Activated naive CD8-positive, alpha-beta T cell treated with anti-CD3 and anti-CD28 coated beads for 36 hours (primary cell): Measurements from ENCODE around the gene NTN1. TPM values are rescaled to one million over a fixed set of nuclear protein-coding genes. Genes with fewer than 3 reads are reported as not detected.

Experiments used
- DNase-seq: peaks from one replicate; pipeline ENCODE4 v3.0.0; 2021
- H3K27ac Mint-ChIP-seq: one replicate; pipeline ENCODE4 v1.8.0; 2022; ENCODE audit warnings: mild to moderate bottlenecking, moderate library complexity, mixed read lengths
- H3K27me3 Mint-ChIP-seq: one replicate; pipeline ENCODE4 v1.8.0; 2022; ENCODE audit warnings: mild to moderate bottlenecking, mixed read lengths
- H3K36me3 Mint-ChIP-seq: one replicate; pipeline ENCODE4 v1.8.0; 2021; ENCODE audit warnings: mild to moderate bottlenecking, mixed read lengths
- H3K4me1 Mint-ChIP-seq: one replicate; pipeline ENCODE4 v1.8.0; 2021; ENCODE audit warnings: mixed read lengths
- H3K4me3 Mint-ChIP-seq: one replicate; pipeline ENCODE4 v1.8.0; 2022; ENCODE audit warnings: mild to moderate bottlenecking, moderate library complexity, mixed read lengths
- H3K9me3 Mint-ChIP-seq: one replicate; pipeline ENCODE4 v1.8.0; 2022; ENCODE audit warnings: mixed read lengths
- total RNA-seq, 2 experiments: library from RNA; stranded (reverse); gene quantifications; one replicate each; pipeline ENCODE4 v1.2.3, GENCODE V29; 2021

Gene NTN1
- total RNA-seq, 2 experiments from 2014 or later = 0.43 to 0.54 TPM

DNA sequence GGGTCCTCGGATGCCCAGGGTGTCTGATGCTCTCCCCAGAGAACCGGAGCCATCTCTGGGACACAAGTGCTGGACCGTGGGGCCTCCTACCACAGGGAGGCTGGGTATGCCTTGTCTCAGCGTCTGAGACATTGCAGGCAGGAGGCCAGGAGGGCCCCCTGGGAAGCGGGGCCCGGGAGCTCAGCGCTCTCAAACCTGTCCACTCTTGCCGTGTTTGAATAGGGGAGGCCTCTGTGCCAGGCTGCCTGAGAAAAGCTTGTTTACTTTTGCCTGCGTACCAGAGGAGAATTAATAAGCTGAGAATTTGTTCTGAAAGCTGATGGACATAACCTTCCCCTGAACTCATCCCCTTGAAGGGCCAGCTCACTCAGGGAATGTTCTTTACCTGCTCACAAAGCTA lies 163.8 kb downstream of the NTN1 start:
- no peaks in the 10 kb centered on the region for H3K4me1 Mint-ChIP-seq
- no peaks in the 10 kb centered on the region for H3K36me3 Mint-ChIP-seq
- no peak for DNase-seq
- no peak overlapping the region for H3K27ac Mint-ChIP-seq
- H3K4me3 Mint-ChIP-seq = no peak overlapping the region
- no peaks in the 10 kb centered on the region for H3K9me3 Mint-ChIP-seq
- H3K27me3 Mint-ChIP-seq = peaks cover 4% of the 10 kb centered on the region

- no peaks in the 10 kb centered on the region for H3K9me3 Mint-ChIP-seq
- H3K4me3 Mint-ChIP-seq = no peak overlapping the region
- no peak for DNase-seq
- H3K4me1 Mint-ChIP-seq = no peaks in the 10 kb centered on the region
- no peak overlapping the region for H3K27ac Mint-ChIP-seq
- peaks cover 4% of the 10 kb centered on the region for H3K27me3 Mint-ChIP-seq
- H3K36me3 Mint-ChIP-seq = no peaks in the 10 kb centered on the region
Observed at GRCh38 chr17:9185688-9186284, 164.5 kb downstream of the NTN1 start.

- no peak overlapping the region for H3K27ac Mint-ChIP-seq
- peaks cover 4% of the 10 kb centered on the region for H3K27me3 Mint-ChIP-seq
- no peaks in the 10 kb centered on the region for H3K36me3 Mint-ChIP-seq
- H3K4me3 Mint-ChIP-seq = no peak overlapping the region
- H3K9me3 Mint-ChIP-seq = no peaks in the 10 kb centered on the region
- H3K4me1 Mint-ChIP-seq = no peaks in the 10 kb centered on the region
- no peak for DNase-seq
Observed at GRCh38 chr17:9187828-9188227, 166.5 kb downstream of the NTN1 start.

DNA sequence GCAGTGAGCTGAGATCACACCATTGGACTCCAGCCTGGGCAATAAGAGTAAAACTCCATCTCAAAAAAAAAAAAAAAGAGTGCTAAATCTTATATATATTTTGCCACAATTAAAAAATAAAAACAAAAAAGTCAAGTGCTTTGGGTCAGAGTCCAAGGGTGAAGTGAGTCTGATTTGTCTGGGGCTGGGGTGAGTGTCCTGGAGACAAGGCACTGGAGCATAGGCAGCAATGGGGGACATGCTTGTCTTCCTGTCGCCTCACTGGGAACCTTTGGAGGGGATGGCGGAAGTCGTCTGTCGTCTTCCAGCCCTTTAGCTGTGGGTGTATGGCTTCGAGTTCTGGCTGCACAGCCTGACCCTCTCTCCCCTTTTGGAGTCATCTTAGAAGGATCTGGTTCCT lies 167.1 kb downstream of the NTN1 start:
- Mint-ChIP-seq H3K27me3 (peaks cover 4% of the 10 kb centered on the region), H3K36me3 (no peaks in the 10 kb centered on the region)

DNA sequence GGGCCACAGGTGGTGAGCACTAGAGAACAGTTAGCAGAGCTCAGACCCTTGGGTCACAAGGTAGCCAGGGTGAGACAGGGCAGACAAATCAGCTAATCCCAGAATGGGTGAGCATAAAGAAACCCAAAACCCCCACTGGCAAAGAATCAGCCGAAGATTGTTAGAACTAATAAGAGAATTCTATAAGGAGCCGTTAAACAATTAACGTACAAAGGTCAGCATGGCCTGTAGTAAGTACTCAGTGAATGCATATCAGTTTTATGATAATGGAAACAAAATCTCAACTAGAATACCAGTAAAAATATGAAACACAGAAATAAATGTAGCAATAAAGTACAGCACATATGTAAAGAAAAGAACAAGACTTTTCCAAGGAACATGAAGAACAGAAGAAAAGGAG lies 168.6 kb downstream of the NTN1 start:
- Mint-ChIP-seq H3K27me3 (peaks cover 4% of the 10 kb centered on the region), H3K36me3 (no peaks in the 10 kb centered on the region), H3K9me3 (no peaks in the 10 kb centered on the region), H3K27ac (no peak overlapping the region), H3K4me1 (no peaks in the 10 kb centered on the region), H3K4me3 (no peak overlapping the region)
- no peak for DNase-seq

More for the DNA sequence above, 167.1 kb downstream of the NTN1 start:
- no peak overlapping the region for H3K27ac Mint-ChIP-seq
- H3K4me1 Mint-ChIP-seq = no peaks in the 10 kb centered on the region
- no peak for DNase-seq
- H3K4me3 Mint-ChIP-seq = no peak overlapping the region
- H3K9me3 Mint-ChIP-seq = no peaks in the 10 kb centered on the region

GRCh38 chr17:9192010-9192409 lies 170.7 kb downstream of the NTN1 start:
- Mint-ChIP-seq H3K4me3 (no peak overlapping the region), H3K36me3 (no peaks in the 10 kb centered on the region), H3K4me1 (no peaks in the 10 kb centered on the region), H3K27ac (no peak overlapping the region), H3K27me3 (peaks cover 2% of the 10 kb centered on the region), H3K9me3 (no peaks in the 10 kb centered on the region)
- no peak for DNase-seq

GRCh38 chr17:9195411-9195810 lies 174.1 kb downstream of the NTN1 start:
- H3K9me3 Mint-ChIP-seq = no peaks in the 10 kb centered on the region
- no peaks in the 10 kb centered on the region for H3K36me3 Mint-ChIP-seq
- H3K4me1 Mint-ChIP-seq = no peaks in the 10 kb centered on the region
- no peak overlapping the region for H3K27ac Mint-ChIP-seq
- no peaks in the 10 kb centered on the region for H3K27me3 Mint-ChIP-seq
- no peak for DNase-seq
- no peak overlapping the region for H3K4me3 Mint-ChIP-seq

- H3K36me3 Mint-ChIP-seq = no peaks in the 10 kb centered on the region
- H3K27me3 Mint-ChIP-seq = no peaks in the 10 kb centered on the region
- H3K27ac Mint-ChIP-seq = no peak overlapping the region
- no peak for DNase-seq
- no peaks in the 10 kb centered on the region for H3K4me1 Mint-ChIP-seq
- no peaks in the 10 kb centered on the region for H3K9me3 Mint-ChIP-seq
- H3K4me3 Mint-ChIP-seq = no peak overlapping the region
Observed at GRCh38 chr17:9195961-9196670, 174.8 kb downstream of the NTN1 start.

DNA sequence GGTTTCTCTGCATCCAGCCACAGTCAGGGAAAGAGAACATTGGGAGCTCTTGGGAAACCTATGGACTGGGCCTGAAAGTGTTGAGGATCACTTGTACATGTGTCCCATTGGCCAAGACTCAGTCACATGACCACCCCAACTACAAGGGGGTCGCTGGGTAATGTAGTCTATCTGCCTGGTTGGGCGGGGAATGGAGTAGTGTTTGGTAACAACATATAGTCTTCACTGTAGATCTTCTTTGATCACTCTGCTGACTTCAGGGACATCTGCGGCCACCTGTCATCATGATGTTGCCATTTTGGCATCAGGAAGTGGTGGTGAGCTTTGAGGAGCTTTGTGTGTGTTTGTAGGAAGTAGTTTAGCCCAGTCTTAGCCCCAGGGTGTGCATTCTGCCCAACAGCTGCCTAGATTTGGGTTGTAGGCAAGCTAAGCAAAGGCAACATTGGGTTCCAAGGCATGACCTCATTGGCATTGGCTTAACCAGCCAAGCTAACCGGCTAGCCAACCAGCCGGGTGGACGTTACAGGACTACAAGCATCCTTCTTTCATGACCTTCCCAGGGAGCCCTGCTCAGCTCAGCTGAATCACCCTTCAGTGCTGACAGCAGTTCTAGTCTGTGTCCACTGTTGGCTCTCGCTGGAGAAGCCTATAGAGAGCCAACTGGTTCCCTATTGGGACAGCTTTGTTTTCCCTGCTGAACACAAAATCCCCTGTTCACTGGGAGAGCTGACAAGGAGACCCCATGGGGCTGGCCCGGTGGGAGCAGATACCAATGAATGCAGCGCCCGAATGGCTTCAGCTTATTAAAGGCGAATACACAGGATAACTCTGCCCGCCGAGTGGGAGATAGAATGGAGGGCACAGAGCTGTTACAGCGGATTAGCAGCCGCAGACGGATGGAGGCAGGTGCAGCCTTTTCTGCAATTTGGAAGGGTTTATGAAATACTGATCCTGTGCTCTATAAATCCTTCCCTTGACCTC lies 178.6 kb downstream of the NTN1 start:
- H3K27ac Mint-ChIP-seq = no peak overlapping the region
- no peaks in the 10 kb centered on the region for H3K36me3 Mint-ChIP-seq

DNA sequence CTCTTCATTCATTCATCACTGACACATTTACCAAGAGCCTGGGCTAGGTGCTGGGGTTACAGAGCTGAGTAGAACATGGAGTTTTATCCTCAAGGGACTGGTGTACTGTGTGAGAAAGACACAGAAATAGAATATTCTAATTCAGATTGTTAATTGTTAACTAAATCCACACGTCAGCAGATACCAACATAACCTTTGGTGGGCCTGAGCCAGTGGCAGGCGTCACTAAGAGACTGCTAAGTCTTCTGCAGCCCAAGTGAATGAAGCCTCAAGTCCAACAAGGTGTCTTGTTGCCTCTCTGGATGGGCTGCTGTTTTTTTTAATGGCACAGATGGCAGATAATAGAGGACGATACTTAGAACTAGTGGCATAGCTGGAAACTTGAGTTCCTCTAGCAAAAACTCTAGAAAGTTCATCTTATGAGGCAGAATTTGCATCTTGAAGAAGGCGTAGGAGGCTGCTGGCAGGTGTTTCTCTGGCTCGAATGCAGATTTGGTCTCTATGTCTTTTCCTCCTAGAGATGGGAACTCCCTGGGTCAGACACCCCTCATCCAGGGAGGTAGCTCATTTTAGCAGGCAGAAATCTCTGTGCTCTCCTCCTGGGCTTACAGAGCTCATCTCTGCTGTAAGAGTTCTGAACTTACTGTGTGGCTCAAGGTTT lies 179.5 kb downstream of the NTN1 start:
- Mint-ChIP-seq H3K27ac (no peak overlapping the region), H3K4me1 (peaks cover 8% of the 10 kb centered on the region), H3K27me3 (peaks cover 10% of the 10 kb centered on the region), H3K36me3 (no peaks in the 10 kb centered on the region), H3K9me3 (no peaks in the 10 kb centered on the region), H3K4me3 (no peak overlapping the region)
- no peak for DNase-seq

More for the DNA sequence above, 178.6 kb downstream of the NTN1 start:
- peaks cover 7% of the 10 kb centered on the region for H3K27me3 Mint-ChIP-seq
- DNase-seq = no peak
- no peaks in the 10 kb centered on the region for H3K9me3 Mint-ChIP-seq
- H3K4me3 Mint-ChIP-seq = no peak overlapping the region
- H3K4me1 Mint-ChIP-seq = peaks cover 8% of the 10 kb centered on the region

DNA sequence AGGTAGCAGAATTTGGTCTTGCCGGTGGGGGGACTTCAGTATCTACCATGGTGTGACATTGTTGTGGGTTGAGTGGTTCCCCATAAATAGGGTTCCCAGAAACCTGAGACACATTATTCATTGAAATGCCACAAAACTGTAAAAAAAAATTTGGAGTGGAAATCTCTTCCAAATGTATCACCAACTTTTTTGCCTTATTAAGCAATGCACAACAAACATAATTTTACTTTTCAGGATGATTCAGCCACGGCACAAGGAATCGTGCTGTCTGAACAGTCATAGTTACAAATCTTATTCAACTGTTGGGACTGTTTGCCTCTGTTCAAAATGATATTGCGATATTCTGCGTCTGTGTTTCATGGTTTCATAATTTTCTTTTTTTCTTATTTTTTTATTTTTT lies 181.2 kb downstream of the NTN1 start:
- H3K9me3 Mint-ChIP-seq = no peaks in the 10 kb centered on the region
- DNase-seq = no peak
- peaks cover 8% of the 10 kb centered on the region for H3K4me1 Mint-ChIP-seq
- no peak overlapping the region for H3K4me3 Mint-ChIP-seq
- H3K27me3 Mint-ChIP-seq = peaks cover 10% of the 10 kb centered on the region
- no peak overlapping the region for H3K27ac Mint-ChIP-seq
- H3K36me3 Mint-ChIP-seq = no peaks in the 10 kb centered on the region

DNA sequence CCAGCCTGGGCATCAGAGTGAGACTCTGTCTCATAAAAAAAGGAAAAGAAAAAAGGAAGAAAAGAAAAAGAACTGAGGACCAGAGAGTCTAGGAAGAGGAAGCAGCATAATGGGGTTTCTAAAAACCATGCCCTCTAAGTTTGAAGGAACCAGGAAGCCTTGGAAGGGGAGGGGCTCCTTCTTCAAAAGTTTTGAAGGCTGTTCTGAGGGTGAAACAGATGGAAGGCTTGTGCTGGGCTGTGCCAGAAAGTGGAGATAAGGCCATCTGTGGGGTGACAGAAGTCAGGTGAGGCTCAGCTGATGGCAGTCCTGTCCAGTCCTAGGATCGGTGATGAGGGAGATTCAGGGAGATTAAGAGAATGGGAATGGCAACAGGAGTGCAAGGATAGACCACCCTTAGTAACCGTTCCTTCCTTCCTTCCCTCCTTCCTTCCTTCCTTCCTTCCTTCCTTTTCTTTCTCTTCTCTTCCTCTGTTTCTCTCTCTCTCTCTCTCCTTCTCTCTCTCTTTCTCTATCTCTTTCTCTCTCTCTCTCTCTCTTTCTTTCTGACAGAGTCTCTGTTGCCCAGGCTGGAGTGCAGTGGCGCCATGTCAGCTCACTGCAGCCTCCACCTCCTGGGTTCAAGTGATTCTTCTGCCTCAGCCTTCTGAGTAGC lies 182.6 kb downstream of the NTN1 start:
- no peak for DNase-seq
- H3K27ac Mint-ChIP-seq = no peak overlapping the region
- peaks cover 8% of the 10 kb centered on the region for H3K4me1 Mint-ChIP-seq
- peaks cover 10% of the 10 kb centered on the region for H3K27me3 Mint-ChIP-seq
- no peaks in the 10 kb centered on the region for H3K36me3 Mint-ChIP-seq
- no peaks in the 10 kb centered on the region for H3K9me3 Mint-ChIP-seq
- H3K4me3 Mint-ChIP-seq = no peak overlapping the region

DNA sequence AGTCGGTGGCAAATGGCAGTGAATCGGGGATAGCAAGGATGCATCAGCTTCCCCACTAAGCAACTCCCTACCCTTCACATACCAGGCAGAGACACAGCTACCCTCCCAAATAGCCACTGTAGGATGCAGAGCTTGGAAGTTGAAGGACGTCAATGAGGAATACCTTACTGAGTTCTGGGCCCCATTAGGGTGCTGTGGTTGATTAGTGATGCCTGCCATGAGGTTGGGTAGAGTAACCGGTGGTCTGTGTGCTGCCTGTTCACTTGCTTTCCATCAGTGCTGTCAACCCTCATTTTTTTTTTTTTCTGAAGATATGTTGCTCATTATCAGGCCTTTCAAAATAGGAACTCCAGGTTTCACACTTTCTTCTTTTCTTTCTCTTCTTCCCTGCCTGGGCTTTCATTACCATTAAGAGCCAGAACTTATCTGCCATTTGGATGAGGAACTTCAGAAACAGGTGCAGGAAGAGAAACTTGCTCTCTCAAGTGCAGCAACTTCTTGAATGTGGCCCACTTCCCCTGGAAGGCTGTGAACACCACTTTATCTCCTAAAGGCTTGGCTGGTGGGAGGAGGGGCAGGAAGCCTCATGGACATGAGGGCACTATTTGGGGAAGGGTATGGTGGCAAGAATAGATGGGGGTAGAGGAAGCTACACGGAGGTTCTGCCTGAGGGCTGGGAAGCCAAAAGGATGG lies 183.5 kb downstream of the NTN1 start:
- Mint-ChIP-seq H3K36me3 (no peaks in the 10 kb centered on the region), H3K27ac (no peak overlapping the region), H3K4me3 (no peak overlapping the region), H3K27me3 (peaks cover 10% of the 10 kb centered on the region), H3K4me1 (peaks cover 8% of the 10 kb centered on the region), H3K9me3 (no peaks in the 10 kb centered on the region)
- DNase-seq = no peak
